K562 (cell line): ENCODE measurements around the gene PPP1R9A. TPM values are rescaled to one million over a fixed set of nuclear protein-coding genes. Genes with fewer than 3 reads are reported as not detected.

Source experiments
- ATAC-seq: fragments of 200-7000 bp; cut with Tn5 transposase; 3 replicates; pipeline ENCODE4 v1.9.1; 2020; ENCODE audit warnings: moderate library complexity
- BruUV-seq: library from RNA; stranded (reverse); fragments of 400-500 nt; replicated peaks from 2 replicates; lab custom pipeline; 2021; lab: Mats Ljungman, UMichigan
- CTCF ChIA-PET: fragments of 300-600 bp; formaldehyde crosslinking; extraction: SDS; loops from one replicate; lab custom pipeline; 2021; ENCODE audit warnings: low intra/inter-chr PET ratio; lab: Yijun Ruan, JAX
- POLR2A ChIA-PET: fragments of 300-600, 350-650 bp; sonication (Branson Sonifier 250); formaldehyde crosslinking; extraction: SDS; loops from one replicate; lab custom pipeline; 2021; ENCODE audit warnings: antibody characterized with exemption, inconsistent platforms; lab: Yijun Ruan, JAX
- DNase-seq, 4 experiments: peaks; one replicate each; pipeline versions ENCODE4 v3.0.0 to v3.0.0-alpha.2; 2011 to 2018; ENCODE audit warnings: low spot score in 3 of 4, mixed read lengths in 3 of 4; ENCODE audit errors: extremely low read depth in 1 of 4
- FAIRE-seq: peaks from 2 replicates; lab custom pipeline; 2011; peaks lifted over from hg19 to GRCh38; lab: Jason Lieb, UNC
- H2AFZ ChIP-seq: 2 replicates; pipeline ENCODE4 v1.6.0; 2011; ENCODE audit warnings: low read depth, low read length, control low read depth, inconsistent platforms
- H3K27ac ChIP-seq: fragments of 200-600 bp; 3 replicates; pipeline ENCODE4 v1.8.0; 2011; ENCODE audit warnings: low read depth, mild to moderate bottlenecking, control low read depth, inconsistent platforms, low read length, moderate library complexity, mixed read lengths; ENCODE audit errors: extremely low read depth
- H3K27me3 ChIP-seq, 2 experiments: fragments of 300-600 bp in 1 of 2; 2 replicates in 1 of 2; 3 replicates in 1 of 2; pipeline versions ENCODE4 v1.6.0 to v1.8.0; 2011; ENCODE audit warnings: inconsistent platforms in 2 of 2, low read length in 2 of 2, mild to moderate bottlenecking in 1 of 2, mixed read lengths in 1 of 2, moderate library complexity in 1 of 2; ENCODE audit not compliant: control insufficient read depth in 2 of 2, insufficient read depth in 2 of 2
- H3K36me3 ChIP-seq: fragments of 300-600 bp; 3 replicates; pipeline ENCODE4 v1.8.0; 2011; ENCODE audit warnings: mild to moderate bottlenecking, low read length, inconsistent platforms; ENCODE audit not compliant: control insufficient read depth, insufficient read depth
- H3K4me1 ChIP-seq, 2 experiments: fragments of 200-600 bp in 1 of 2; replicated peaks in 1 of 2; 2 replicates in 1 of 2; 3 replicates in 1 of 2; pipeline versions ENCODE4 v1.5.1 to v1.8.0; 2011; ENCODE audit warnings: inconsistent platforms in 2 of 2, low read length in 2 of 2, mild to moderate bottlenecking in 1 of 2, mixed read lengths in 1 of 2, moderate library complexity in 1 of 2; ENCODE audit not compliant: control insufficient read depth in 2 of 2, insufficient read depth in 2 of 2
- H3K4me2 ChIP-seq: 2 replicates; pipeline ENCODE4 v1.6.1; 2011; ENCODE audit warnings: low read length, control low read depth, inconsistent platforms, mixed read lengths; ENCODE audit not compliant: insufficient read depth
- H3K4me3 ChIP-seq: fragments of 200-600 bp; sonication (generic), shearing (Covaris generic); 2 replicates; pipeline ENCODE4 v1.5.1; 2016; ENCODE audit warnings: control low read depth, inconsistent platforms
- H3K79me2 ChIP-seq: fragments of 200-600 bp; 3 replicates; pipeline ENCODE4 v1.8.0; 2011; ENCODE audit warnings: low read length, inconsistent platforms; ENCODE audit not compliant: control insufficient read depth, insufficient read depth
- H3K9ac ChIP-seq, 2 experiments: 2 replicates each; pipeline versions ENCODE4 v1.6.0 to v1.6.1; 2011; ENCODE audit warnings: low read depth in 2 of 2, low read length in 2 of 2, control low read depth in 1 of 2, inconsistent platforms in 1 of 2, mild to moderate bottlenecking in 1 of 2, mixed read lengths in 1 of 2; ENCODE audit not compliant: insufficient read depth in 1 of 2
- H3K9me1 ChIP-seq: one replicate; pipeline ENCODE4 v1.6.0; 2011; ENCODE audit warnings: inconsistent platforms, mild to moderate bottlenecking, low read length, moderate library complexity; ENCODE audit not compliant: control insufficient read depth, insufficient read depth
- H3K9me3 ChIP-seq: replicated peaks from 2 replicates; pipeline ENCODE4 v1.5.1; 2011; ENCODE audit warnings: low read depth, low read length, inconsistent platforms; ENCODE audit not compliant: control insufficient read depth, insufficient read depth
- H4K20me1 ChIP-seq: replicated peaks from 2 replicates; pipeline ENCODE4 v1.6.1; 2011; ENCODE audit warnings: low read length, inconsistent platforms, mixed read lengths; ENCODE audit not compliant: control insufficient read depth, insufficient read depth
- ETS2 ChIP-seq: IDR thresholded peaks from 2 replicates; pipeline ENCODE4 v1.6.1; 2016; ENCODE audit warnings: borderline replicate concordance, missing genetic modification characterization, mild to moderate bottlenecking, moderate library complexity, missing compliant biosample characterization; ENCODE audit not compliant: poor library complexity, severe bottlenecking
- ETV6 ChIP-seq, 3 experiments: fragments of 150-350 bp in 1 of 3; sonication (generic) in 1 of 3; formaldehyde crosslinking in 1 of 3; IDR thresholded peaks; 2 replicates each; pipeline versions ENCODE4 v1.6.1 to v1.8.0; 2014 to 2022; ENCODE audit warnings: borderline replicate concordance in 2 of 3, low read depth in 2 of 3, antibody characterized with exemption in 1 of 3, low read length in 1 of 3, mild to moderate bottlenecking in 1 of 3, missing genetic modification reagents in 1 of 3
- FIP1L1 ChIP-seq: fragments of 200-400 bp; formaldehyde crosslinking; IDR thresholded peaks from 2 replicates; pipeline ENCODE4 v1.6.1; 2018; ENCODE audit warnings: mild to moderate bottlenecking, low read depth, low read length; ENCODE audit not compliant: poor library complexity, severe bottlenecking
- FOXP1 ChIP-seq: sonication (generic); formaldehyde crosslinking; IDR thresholded peaks from 2 replicates; pipeline ENCODE4 v1.8.0; 2022; ENCODE audit warnings: mild to moderate bottlenecking, missing genetic modification reagents
- GTF2A2 ChIP-seq: IDR thresholded peaks from 2 replicates; pipeline ENCODE4 v1.6.1; 2016; ENCODE audit warnings: mild to moderate bottlenecking, missing genetic modification characterization, missing compliant biosample characterization
- MAX ChIP-seq: sonication (generic); formaldehyde crosslinking; IDR thresholded peaks from 2 replicates; pipeline ENCODE4 v1.9.0; 2022; ENCODE audit warnings: mild to moderate bottlenecking, missing genetic modification reagents
- MCM3 ChIP-seq: fragments of 450-650 bp; IDR thresholded peaks from 2 replicates; pipeline ENCODE4 v1.6.1; 2016
- PML ChIP-seq: IDR thresholded peaks from 2 replicates; pipeline ENCODE4 v1.6.1; 2012; ENCODE audit warnings: low read length, inconsistent platforms
- RB1 ChIP-seq: fragments of 450-650 bp; IDR thresholded peaks from 2 replicates; pipeline ENCODE4 v1.6.1; 2017; ENCODE audit warnings: low read depth, mild to moderate bottlenecking
- SIN3A ChIP-seq, 2 experiments: fragments of 150-350 bp in 1 of 2; IDR thresholded peaks; 2 replicates each; pipeline ENCODE4 v1.6.1; 2011 to 2016; ENCODE audit warnings: borderline replicate concordance in 2 of 2, low read depth in 2 of 2, low read length in 2 of 2, mild to moderate bottlenecking in 2 of 2, moderate library complexity in 2 of 2; ENCODE audit not compliant: control insufficient read depth in 1 of 2
- SIN3B ChIP-seq: fragments of 450-650 bp; IDR thresholded peaks from 2 replicates; pipeline ENCODE4 v1.6.1; 2017; ENCODE audit warnings: low read depth, mild to moderate bottlenecking, moderate library complexity
- SP2 ChIP-seq: IDR thresholded peaks from 2 replicates; pipeline ENCODE4 v1.6.1; 2011; ENCODE audit warnings: mild to moderate bottlenecking, low read depth, low read length, moderate library complexity; ENCODE audit not compliant: poor library complexity, severe bottlenecking; ENCODE audit errors: extremely low read depth
- STAG1 ChIP-seq: sonication (generic); formaldehyde crosslinking; IDR thresholded peaks from 2 replicates; pipeline ENCODE4 v1.5.0; 2020; ENCODE audit warnings: missing genetic modification reagents, borderline replicate concordance
- STAT6 ChIP-seq: sonication (generic); formaldehyde crosslinking; IDR thresholded peaks from 2 replicates; pipeline ENCODE4 v1.8.1; 2023; ENCODE audit warnings: mild to moderate bottlenecking, missing genetic modification reagents
- ZBTB8A ChIP-seq: fragments of 450-650 bp; IDR thresholded peaks from 2 replicates; pipeline ENCODE4 v1.6.1; 2018; ENCODE audit warnings: mild to moderate bottlenecking, moderate library complexity; ENCODE audit not compliant: partially characterized antibody
- ZFP91 ChIP-seq: sonication (generic); formaldehyde crosslinking; IDR thresholded peaks from 2 replicates; pipeline ENCODE4 v1.8.0; 2022; ENCODE audit warnings: mild to moderate bottlenecking, missing genetic modification reagents
- ZNF408 ChIP-seq: fragments of 250-450 bp; sonication (Bioruptor Pico); IDR thresholded peaks from 2 replicates; pipeline ENCODE4 v1.4.0; 2020; ENCODE audit warnings: low read depth, mild to moderate bottlenecking, moderate library complexity
- ZSCAN32 ChIP-seq: fragments of 450-650 bp; formaldehyde crosslinking; IDR thresholded peaks from 2 replicates; pipeline ENCODE4 v1.4.0; 2020; ENCODE audit warnings: mild to moderate bottlenecking, moderate library complexity
- in situ Hi-C: fragments of 300-500 bp; cut with MboI; formaldehyde crosslinking; loops from 4 replicates; pipeline ENCODE4 v1.15.0; 2018; ENCODE audit warnings: inconsistent platforms, mixed read lengths
- intact Hi-C: fragments of 100-400 bp; cut with micrococcal nuclease; formaldehyde crosslinking; loops from 2 replicates; pipeline ENCODE4 v1.14.2; 2022
- polyA plus RNA-seq, 8 experiments: library from polyadenylated mRNA; depleted of rRNA in 4 of 8; stranded (reverse) in 5 of 8; unstranded in 3 of 8; fragments of >200 nt; fragmentation: Nextera tagmentation in 2 of 8; fragmentation: Illumina TruSeq in 1 of 8; extraction: Ambion mirVana in 2 of 8; extraction: Trizol in 1 of 8; gene quantifications; 2 replicates each; pipeline versions ENCODE4 v1.2.1 to v1.2.3, GENCODE V29; 2011 to 2014; ENCODE audit warnings: inconsistent platforms in 1 of 8, missing spikeins in 1 of 8
- total RNA-seq, 7 experiments: library from RNA; depleted of rRNA in 6 of 7; stranded (reverse); fragments of >200 nt in 6 of 7; fragmentation: Illumina TruSeq in 2 of 7; extraction: Trizol in 2 of 7; gene quantifications; 2 replicates each; pipeline versions ENCODE4 v1.2.1 to v1.2.3, GENCODE V29; 2011 to 2021; ENCODE audit warnings: low replicate concordance in 1 of 7

The PPP1R9A gene
- total and polyA plus RNA-seq, 9 of the 15 experiments (the other 6 are each of a cell fraction or from before 2014, with no cell fraction given) = 0.24 TPM; not detected in 8

GRCh38 chr7:95334447-95334846 lies 427.1 kb downstream of the PPP1R9A start (continued):
- TF ChIP-seq ETV6 (IDR thresholded peaks at IDR 0.05; ENCODE audit: borderline replicate concordance in 1 of 2, low read depth in 2 of 2, low read length in 1 of 2) (no peak), ETV6 (CRISPR knock-in tag; IDR thresholded peaks at IDR 0.05; ENCODE audit: borderline replicate concordance) (no peak), RB1 (no peak), FIP1L1 (no peak), FOXP1 (CRISPR knock-in tag) (no peak), STAT6 (CRISPR knock-in tag) (no peak)

GRCh38 chr7:95335093-95335492 lies 427.7 kb downstream of the PPP1R9A start:
- Histone ChIP-seq H3K27ac (no peak overlapping the region), H3K79me2 (no peaks in the 10 kb centered on the region), H4K20me1 (no peaks in the 10 kb centered on the region), H3K9me1 (no peaks in the 10 kb centered on the region), H3K4me3 (no peak overlapping the region), H3K4me1 (no peaks in the 10 kb centered on the region), H3K36me3 (no peaks in the 10 kb centered on the region), H3K9me3 (no peaks in the 10 kb centered on the region), H3K27me3 (no peaks in the 10 kb centered on the region), H3K9ac (no peak overlapping the region), H3K4me2 (no peak overlapping the region), H2AFZ (no peak overlapping the region)
- in situ Hi-C loops = no loop called here
- intact Hi-C loops = no loop called here
- POLR2A ChIA-PET = no interaction called here
- BruUV-seq = no TSS peak
- DNase-seq (no peak), ATAC-seq (no peak), FAIRE-seq (no peak)
- CTCF ChIA-PET = no interaction called here
- TF ChIP-seq SP2 (no peak), MCM3 (no peak), SIN3A (IDR thresholded peaks at IDR 0.05; ENCODE audit: borderline replicate concordance in 2 of 2, control insufficient read depth in 1 of 2, low read depth in 2 of 2, low read length in 2 of 2) (no peak), SIN3B (no peak), ZBTB8A (no peak), PML (no peak), ETS2 (tag) (no peak), ZFP91 (CRISPR knock-in tag) (no peak), ZNF408 (no peak), MAX (CRISPR knock-in tag) (no peak), STAG1 (no peak), GTF2A2 (tag) (no peak), ZSCAN32 (CRISPR knock-in tag) (no peak)
